HCT116 (cell line): Measurements from ENCODE around the gene DHCR24. TPM values are rescaled to one million over a fixed set of nuclear protein-coding genes. Genes with fewer than 3 reads are reported as not detected.

Experiments used
- ATAC-seq: fragments of 200-7000 bp; cut with Tn5 transposase; 2 replicates; pipeline ENCODE4 v1.9.1; 2020; ENCODE audit warnings: mild to moderate bottlenecking, moderate library complexity
- BruUV-seq: library from RNA; stranded (reverse); fragments of 400-500 nt; replicated peaks from 2 replicates; lab custom pipeline; 2021; lab: Mats Ljungman, UMichigan
- CTCF ChIA-PET: fragments of 300-600 bp; sonication (Branson Sonifier 250); formaldehyde crosslinking; loops from one replicate; lab custom pipeline; 2021; ENCODE audit warnings: antibody characterized with exemption; lab: Charles Lee
- POLR2A ChIA-PET: fragments of 300-600, 350-600 bp; sonication (Branson Sonifier 250); formaldehyde crosslinking; loops from one replicate; lab custom pipeline; 2021; ENCODE audit warnings: antibody characterized with exemption; lab: Charles Lee
- RAD21 ChIA-PET, 2 experiments: fragments of 300-600 bp; sonication (Branson Sonifier 250); formaldehyde crosslinking; loops; one replicate each; lab custom pipeline; 2023; ENCODE audit warnings: low total read pairs in 2 of 2; ENCODE audit not compliant: uncharacterized antibody in 2 of 2, unreplicated experiment in 2 of 2, low non-redundant PET in 1 of 2; lab: Charles Lee
- DNase-seq: peaks from one replicate; pipeline ENCODE4 v3.0.0-alpha.2; 2010; ENCODE audit warnings: low read depth, low spot score
- H2AFZ ChIP-seq: fragments of 200-600 bp; shearing (Covaris generic), sonication (generic); 2 replicates; pipeline ENCODE4 v1.6.1; 2017; ENCODE audit warnings: low read depth, mixed run types, mixed read lengths, antibody characterized with exemption, low read length; ENCODE audit not compliant: poor library complexity, severe bottlenecking
- H3K27ac ChIP-seq: 2 replicates; pipeline ENCODE4 v1.5.1; 2012; ENCODE audit warnings: low read depth, low read length
- H3K27me3 ChIP-seq: fragments of 200-600 bp; sonication (generic); 2 replicates; pipeline ENCODE4 v1.6.1; 2016; ENCODE audit warnings: mixed run types, low read length, mixed read lengths; ENCODE audit not compliant: insufficient read depth
- H3K36me3 ChIP-seq, 2 experiments: fragments of 200-500 bp in 1 of 2; fragments of 200-600 bp in 1 of 2; sonication (Bioruptor generic) in 1 of 2; sonication (generic) in 1 of 2; 2 replicates each; pipeline versions ENCODE4 v1.5.1 to v1.6.1; 2014 to 2016; ENCODE audit warnings: low read length in 2 of 2, inconsistent platforms in 1 of 2, mixed read lengths in 1 of 2, mixed run types in 1 of 2; ENCODE audit not compliant: insufficient read depth in 2 of 2, control insufficient read depth in 1 of 2
- H3K4me1 ChIP-seq, 2 experiments: fragments of 200-600 bp in 1 of 2; sonication (generic) in 1 of 2; 2 replicates each; pipeline versions ENCODE4 v1.5.1 to v1.6.1; 2012 to 2017; ENCODE audit warnings: low read length in 2 of 2, inconsistent platforms in 1 of 2, mild to moderate bottlenecking in 1 of 2, mixed read lengths in 1 of 2, mixed run types in 1 of 2, moderate library complexity in 1 of 2; ENCODE audit not compliant: insufficient read depth in 2 of 2, control insufficient read depth in 1 of 2
- H3K4me2 ChIP-seq: fragments of 200-600 bp; sonication (generic); 2 replicates; pipeline ENCODE4 v1.6.1; 2017; ENCODE audit warnings: mixed run types, low read length, mixed read lengths
- H3K4me3 ChIP-seq, 2 experiments: fragments of 200-600 bp in 1 of 2; sonication (generic) in 1 of 2; replicated peaks in 1 of 2; 2 replicates each; pipeline ENCODE4 v1.5.1; 2011 to 2016; ENCODE audit warnings: low read length in 2 of 2, control low read depth in 1 of 2, low read depth in 1 of 2, mild to moderate bottlenecking in 1 of 2, mixed read lengths in 1 of 2, mixed run types in 1 of 2
- H3K79me2 ChIP-seq: fragments of 200-600 bp; sonication (generic); 2 replicates; pipeline ENCODE4 v1.6.1; 2017; ENCODE audit warnings: mild to moderate bottlenecking, mixed run types, low read length, moderate library complexity, mixed read lengths; ENCODE audit not compliant: insufficient read depth
- H3K9ac ChIP-seq: fragments of 200-600 bp; sonication (generic); 2 replicates; pipeline ENCODE4 v1.6.1; 2016; ENCODE audit warnings: low read length, mixed read lengths
- H3K9me2 ChIP-seq: fragments of 200-600 bp; sonication (generic), shearing (Covaris generic); 2 replicates; pipeline ENCODE4 v1.6.1; 2017; ENCODE audit warnings: mixed run types, mild to moderate bottlenecking, moderate library complexity; ENCODE audit not compliant: insufficient read depth
- H3K9me3 ChIP-seq, 2 experiments: fragments of 200-500 bp in 1 of 2; fragments of 200-600 bp in 1 of 2; sonication (Bioruptor generic) in 1 of 2; sonication (generic) in 1 of 2; 2 replicates each; pipeline ENCODE4 v1.6.1; 2014 to 2017; ENCODE audit warnings: low read length in 2 of 2, mixed read lengths in 2 of 2, inconsistent platforms in 1 of 2, low read depth in 1 of 2, mild to moderate bottlenecking in 1 of 2, mixed run types in 1 of 2, moderate library complexity in 1 of 2; ENCODE audit not compliant: control insufficient read depth in 1 of 2, insufficient read depth in 1 of 2
- H4K20me1 ChIP-seq: fragments of 200-600 bp; sonication (generic), shearing (Covaris generic); 2 replicates; pipeline ENCODE4 v1.6.1; 2017; ENCODE audit warnings: mixed run types, mild to moderate bottlenecking, moderate library complexity; ENCODE audit not compliant: insufficient read depth
- ATF3 ChIP-seq: IDR thresholded peaks from 2 replicates; pipeline ENCODE4 v1.6.1; 2012
- CBX3 ChIP-seq: IDR thresholded peaks from 2 replicates; pipeline ENCODE4 v1.6.1; 2012; ENCODE audit warnings: low read depth
- CEBPB ChIP-seq: IDR thresholded peaks from 2 replicates; pipeline ENCODE4 v1.6.1; 2012; ENCODE audit warnings: low read depth
- CTCF ChIP-seq, 3 experiments: fragments of 200-600 bp in 1 of 3; sonication (generic) in 1 of 3; IDR thresholded peaks in 2 of 3; conservative IDR thresholded peaks in 1 of 3; 2 replicates each; pipeline ENCODE4 v1.5.1; 2012 to 2017; ENCODE audit warnings: low read depth in 2 of 3, low read length in 2 of 3, antibody characterized with exemption in 1 of 3, borderline replicate concordance in 1 of 3, control low read depth in 1 of 3, mild to moderate bottlenecking in 1 of 3, mixed read lengths in 1 of 3, mixed run types in 1 of 3, moderate library complexity in 1 of 3; ENCODE audit not compliant: insufficient read depth in 1 of 3
- EGR1 ChIP-seq: IDR thresholded peaks from 2 replicates; pipeline ENCODE4 v1.6.1; 2012; ENCODE audit warnings: low read depth
- ELF1 ChIP-seq: IDR thresholded peaks from 2 replicates; pipeline ENCODE4 v1.6.1; 2012; ENCODE audit warnings: low read depth, borderline replicate concordance
- EZH2 ChIP-seq: fragments of 200-600 bp; sonication (generic); IDR thresholded peaks from 2 replicates; pipeline ENCODE4 v1.6.1; 2017; ENCODE audit warnings: antibody characterized with exemption, mixed run types
- EZH2phosphoT487 ChIP-seq: fragments of 200-600 bp; IDR thresholded peaks from 2 replicates; pipeline ENCODE4 v1.6.1; 2018; ENCODE audit warnings: antibody characterized with exemption, borderline replicate concordance
- MAX ChIP-seq: IDR thresholded peaks from 2 replicates; pipeline ENCODE4 v1.6.1; 2012
- POLR2A ChIP-seq: IDR thresholded peaks from 2 replicates; pipeline ENCODE4 v1.7.0; 2011; ENCODE audit warnings: borderline replicate concordance; ENCODE audit not compliant: insufficient read depth, insufficient read length; ENCODE audit errors: extremely low read depth
- RAD21 ChIP-seq: IDR thresholded peaks from 2 replicates; pipeline ENCODE4 v1.6.1; 2012; ENCODE audit warnings: low read depth, mild to moderate bottlenecking
- SP1 ChIP-seq: IDR thresholded peaks from 2 replicates; pipeline ENCODE4 v1.6.1; 2012; ENCODE audit warnings: low read depth
- TCF7L2 ChIP-seq: IDR thresholded peaks from 2 replicates; pipeline ENCODE4 v1.7.0; 2011; ENCODE audit warnings: borderline replicate concordance, inconsistent platforms; ENCODE audit not compliant: insufficient read depth, insufficient read length; ENCODE audit errors: extremely low read depth
- ZFX ChIP-seq: fragments of 450-650 bp; IDR thresholded peaks from 2 replicates; pipeline ENCODE4 v1.6.1; 2017
- ZNF274 ChIP-seq: fragments of 200-500 bp; sonication (Bioruptor generic); IDR thresholded peaks from 2 replicates; pipeline ENCODE4 v1.6.1; 2014; ENCODE audit warnings: mild to moderate bottlenecking, low read depth, low read length, inconsistent platforms
- intact Hi-C: fragments of 100-400 bp; cut with micrococcal nuclease; formaldehyde crosslinking; loops from 2 replicates; pipeline ENCODE4 v1.10.0; 2022
- total RNA-seq: library from RNA; stranded (reverse); gene quantifications from one replicate; pipeline ENCODE4 v1.2.1, GENCODE V29; 2021; ENCODE audit not compliant: unreplicated experiment

Gene DHCR24
- total RNA-seq, 1 experiment from 2014 or later: 132 TPM

GRCh38 chr1:54836594-54836993, 50.4 kb downstream of the DHCR24 start:
- ChIA-PET RAD21 (no interaction called here), POLR2A (no interaction called here), CTCF (no interaction called here)
- Histone ChIP-seq H3K27me3 (no peaks in the 10 kb centered on the region), H3K9ac (no peak overlapping the region), H3K9me3 (no peaks in the 10 kb centered on the region), H3K4me1 (no peaks in the 10 kb centered on the region), H2AFZ (no peak overlapping the region), H3K4me3 (no peak overlapping the region), H3K79me2 (no peaks in the 10 kb centered on the region), H3K27ac (no peak overlapping the region), H3K4me2 (no peak overlapping the region), H4K20me1 (no peaks in the 10 kb centered on the region), H3K9me2 (no peaks in the 10 kb centered on the region), H3K36me3 (no peaks in the 10 kb centered on the region)
- no TSS peak for BruUV-seq
- intact Hi-C loops: no loop called here
- ATAC-seq (no peak), DNase-seq (no peak)
- TF ChIP-seq ATF3 (no peak), MAX (no peak), CTCF (IDR thresholded peaks at IDR 0.05 in 2 of 3, conservative IDR thresholded peaks at IDR 0.05 in 1 of 3; ENCODE audit: borderline replicate concordance in 1 of 3, insufficient read depth in 1 of 3, low read depth in 2 of 3, low read length in 2 of 3) (no peak), ELF1 (no peak), EZH2phosphoT487 (no peak), RAD21 (no peak), TCF7L2 (no peak), ZNF274 (no peak), POLR2A (no peak), CBX3 (no peak), CEBPB (no peak), SP1 (no peak), ZFX (no peak), EGR1 (no peak), EZH2 (no peak)
